ENCODE data around the gene PARP16. TPM values are rescaled to one million over a fixed set of nuclear protein-coding genes. Genes with fewer than 3 reads are reported as not detected.

The PARP16 gene
- total RNA-seq, 2 experiments from 2014 or later, result 17.9 to 20.1 TPM

GRCh38 chr15:65298731-65299130 is 12.0 kb upstream of the PARP16 start:
- DNase-seq (peak; percentile 21), ATAC-seq (no peak)
- intact Hi-C loops (cut with DNase I, micrococcal nuclease), result loop anchor here (5.0 to 10.0 kb wide), 3 partner anchors 266 to 1136 kb away; partner anchors contain the start of gene PPIB (in 1 of the 2)
- Mint-ChIP-seq H3K4me3 (peak overlapping the region; percentile 81), H3K4me1 (peaks cover 49% of the 10 kb centered on the region), H3K9me3 (ENCODE audit: low read depth) (no peaks in the 10 kb centered on the region), H3K27me3 (no peaks in the 10 kb centered on the region), H3K36me3 (ENCODE audit: low read depth) (no peaks in the 10 kb centered on the region), H3K27ac (peak overlapping the region; percentile 97)
- ChIA-PET POLR2A (interaction anchor here (1.7 to 2.3 kb wide), 2 partner anchors 12 to 114 kb away, joined by 11 to 33 read pairs; partner anchors contain the start of genes CLPX and PARP16), CTCF (interaction anchor here (1.1 to 2.7 kb wide), 4 partner anchors 13 to 404 kb away, joined by 6 to 20 read pairs (median 9); partner anchors contain the start of genes CLPX and PARP16)

- ATAC-seq, result no peak
- Mint-ChIP-seq H3K4me1 (peaks cover 22% of the 10 kb centered on the region), H3K27ac (no peak overlapping the region), H3K36me3 (ENCODE audit: low read depth) (no peaks in the 10 kb centered on the region), H3K4me3 (no peak overlapping the region), H3K9me3 (ENCODE audit: low read depth) (no peaks in the 10 kb centered on the region), H3K27me3 (no peaks in the 10 kb centered on the region)
- DNase-seq, result no peak
- ChIA-PET CTCF (no interaction called here), POLR2A (interaction anchor here (1.0 kb wide), 1 partner anchor 12 kb away, joined by 5 read pairs; the partner anchor contains the start of gene RNU5B-1)
- intact Hi-C loops (cut with DNase I, micrococcal nuclease), result loop anchor here in 1 of 2 experiments (10.0 kb wide), 1 partner anchor 558 kb away; no protein-coding TSS in a partner anchor
Measured at GRCh38 chr15:65292938-65293518, 6.3 kb upstream of the PARP16 start.

GRCh38 chr15:65290228-65290627 is 3.5 kb upstream of the PARP16 start:
- POLR2A ChIA-PET, result interaction anchor here (6.6 kb wide), 1 partner anchor 15 kb away, joined by 137 read pairs; the partner anchor contains the start of gene RNU5B-1
- Mint-ChIP-seq H3K27ac (no peak overlapping the region), H3K4me1 (peaks cover 18% of the 10 kb centered on the region), H3K9me3 (ENCODE audit: low read depth) (no peaks in the 10 kb centered on the region), H3K27me3 (no peaks in the 10 kb centered on the region), H3K36me3 (ENCODE audit: low read depth) (no peaks in the 10 kb centered on the region), H3K4me3 (no peak overlapping the region)
- ATAC-seq, result no peak
- CTCF ChIA-PET, result interaction anchor here (0.7 kb wide), 1 partner anchor 73 kb away, joined by 3 read pairs; no protein-coding TSS in a partner anchor
- intact Hi-C loops (cut with DNase I, micrococcal nuclease), result loop anchor here in 1 of 2 experiments (10.0 kb wide), 1 partner anchor 555 kb away; no protein-coding TSS in a partner anchor
- DNase-seq, result no peak

GRCh38 chr15:65289261-65289854 is 2.7 kb upstream of the PARP16 start:
- Mint-ChIP-seq H3K27ac (no peak overlapping the region), H3K9me3 (ENCODE audit: low read depth) (no peaks in the 10 kb centered on the region), H3K4me1 (peaks cover 17% of the 10 kb centered on the region), H3K4me3 (no peak overlapping the region), H3K27me3 (no peaks in the 10 kb centered on the region), H3K36me3 (ENCODE audit: low read depth) (no peaks in the 10 kb centered on the region)
- ChIA-PET CTCF (interaction anchor here (0.7 kb wide), 1 partner anchor 72 kb away, joined by 3 read pairs; no protein-coding TSS in a partner anchor), POLR2A (interaction anchor here (6.6 kb wide), 1 partner anchor 16 kb away, joined by 137 read pairs; the partner anchor contains the start of gene RNU5B-1)
- ATAC-seq, result no peak
- intact Hi-C loops (cut with DNase I, micrococcal nuclease), result no loop called here
- no peak for DNase-seq

- CTCF ChIA-PET, result interaction anchor here (0.8 to 3.7 kb wide), 7 partner anchors 10 to 176 kb away, joined by 3 to 20 read pairs (median 9); partner anchors contain the start of gene RNU5B-1
- DNase-seq, result no peak
- no peaks in the 10 kb centered on the region for H3K9me3 Mint-ChIP-seq (ENCODE audit: low read depth)
- H3K4me3 Mint-ChIP-seq, result peak overlapping the region; percentile 87
- no peak for ATAC-seq
- H3K27me3 Mint-ChIP-seq, result no peaks in the 10 kb centered on the region
- H3K4me1 Mint-ChIP-seq, result peaks cover 26% of the 10 kb centered on the region
- intact Hi-C loops (cut with DNase I, micrococcal nuclease), result loop anchor here (1.0 to 2.0 kb wide), 3 partner anchors 8 to 259 kb away; partner anchors contain the start of genes CLPX (in 1 of the 2) and MTFMT (in 1 of the 2)
- POLR2A ChIA-PET, result interaction anchor here (1.0 to 6.6 kb wide), 6 partner anchors 9 to 394 kb away, joined by 3 to 137 read pairs (median 14); partner anchors contain the start of genes CLPX and RNU5B-1
- peak overlapping the region; percentile 89 for H3K27ac Mint-ChIP-seq
- peaks cover 8% of the 10 kb centered on the region for H3K36me3 Mint-ChIP-seq (ENCODE audit: low read depth)
Measured at GRCh38 chr15:65287520-65287855, 805 bp upstream of the PARP16 start.

GRCh38 chr15:65286069-65286703 is 497 bp downstream of the PARP16 start:
- peak; percentile 52 for DNase-seq
- intact Hi-C loops (cut with DNase I, micrococcal nuclease), result loop anchor here (1.0 to 2.0 kb wide), 6 partner anchors 18 to 257 kb away; partner anchors contain the start of genes CLPX (in 2 of the 2), MTFMT (in 1 of the 2), PDCD7 (in 1 of the 2) and RNU5B-1 (in 1 of the 2)

GRCh38 chr15:65285291-65286068 is 1.2 kb downstream of the PARP16 start:
- Mint-ChIP-seq H3K27me3 (no peaks in the 10 kb centered on the region), H3K4me3 (peak overlapping the region; percentile 87), H3K4me1 (peaks cover 33% of the 10 kb centered on the region), H3K9me3 (ENCODE audit: low read depth) (no peaks in the 10 kb centered on the region), H3K36me3 (ENCODE audit: low read depth) (peaks cover 15% of the 10 kb centered on the region), H3K27ac (peak overlapping the region; percentile 85)
- ATAC-seq, result no peak
- CTCF ChIA-PET, result interaction anchor here (0.6 to 3.7 kb wide), 13 partner anchors 12 to 115 kb away, joined by 3 to 20 read pairs (median 4); partner anchors contain the start of genes CILP and RNU5B-1
- intact Hi-C loops (cut with DNase I, micrococcal nuclease), result loop anchor here (1.0 to 2.0 kb wide), 6 partner anchors 19 to 257 kb away; partner anchors contain the start of genes CLPX (in 2 of the 2), MTFMT (in 1 of the 2), PDCD7 (in 1 of the 2) and RNU5B-1 (in 1 of the 2)
- DNase-seq, result no peak
- POLR2A ChIA-PET, result interaction anchor here (0.5 to 6.6 kb wide), 8 partner anchors 10 to 656 kb away, joined by 4 to 137 read pairs (median 10); partner anchors contain the start of genes CLPX and RNU5B-1

More at GRCh38 chr15:65286069-65286703, 497 bp downstream of the PARP16 start:
- Mint-ChIP-seq H3K4me1 (peaks cover 33% of the 10 kb centered on the region), H3K27ac (peak overlapping the region; percentile 85), H3K27me3 (no peaks in the 10 kb centered on the region), H3K36me3 (ENCODE audit: low read depth) (peaks cover 15% of the 10 kb centered on the region), H3K9me3 (ENCODE audit: low read depth) (no peaks in the 10 kb centered on the region), H3K4me3 (peak overlapping the region; percentile 87)
- CTCF ChIA-PET, result interaction anchor here (0.6 to 3.7 kb wide), 14 partner anchors 9 to 196 kb away, joined by 3 to 20 read pairs (median 4); partner anchors contain the start of genes CILP, CLPX, PDCD7 and RNU5B-1
- ATAC-seq, result peak; percentile 11
- POLR2A ChIA-PET, result interaction anchor here (1.0 to 6.6 kb wide), 11 partner anchors 7 to 392 kb away, joined by 3 to 137 read pairs (median 7); partner anchors contain the start of genes CLPX and RNU5B-1

- H3K36me3 Mint-ChIP-seq (ENCODE audit: low read depth), result peaks cover 12% of the 10 kb centered on the region
- H3K27ac Mint-ChIP-seq, result no peak overlapping the region
- no peak overlapping the region for H3K4me3 Mint-ChIP-seq
- intact Hi-C loops (cut with DNase I, micrococcal nuclease), result no loop called here
- H3K9me3 Mint-ChIP-seq (ENCODE audit: low read depth), result no peaks in the 10 kb centered on the region
- ChIA-PET CTCF (interaction anchor here (0.9 kb wide), 1 partner anchor 41 kb away, joined by 3 read pairs; no protein-coding TSS in a partner anchor), POLR2A (interaction anchor here (1.2 to 1.6 kb wide), 2 partner anchors 8 to 26 kb away, joined by 3 to 4 read pairs; partner anchors contain the start of genes PARP16 and RNU5B-1)
- no peak for ATAC-seq
- no peaks in the 10 kb centered on the region for H3K27me3 Mint-ChIP-seq
- no peak for DNase-seq
- peaks cover 49% of the 10 kb centered on the region for H3K4me1 Mint-ChIP-seq
Measured at GRCh38 chr15:65278480-65278879, 8.2 kb downstream of the PARP16 start.

GRCh38 chr15:65277015-65277414 is 9.7 kb downstream of the PARP16 start:
- no peak for DNase-seq
- ATAC-seq, result no peak
- no peaks in the 10 kb centered on the region for H3K9me3 Mint-ChIP-seq (ENCODE audit: low read depth)
- H3K27me3 Mint-ChIP-seq, result no peaks in the 10 kb centered on the region
- POLR2A ChIA-PET, result no interaction called here
- peaks cover 40% of the 10 kb centered on the region for H3K4me1 Mint-ChIP-seq
- no peak overlapping the region for H3K4me3 Mint-ChIP-seq
- intact Hi-C loops (cut with DNase I, micrococcal nuclease), result no loop called here
- CTCF ChIA-PET, result interaction anchor here (0.7 kb wide), 1 partner anchor 76 kb away, joined by 4 read pairs; no protein-coding TSS in a partner anchor
- peaks cover 2% of the 10 kb centered on the region for H3K36me3 Mint-ChIP-seq (ENCODE audit: low read depth)
- H3K27ac Mint-ChIP-seq, result peak overlapping the region; percentile 1

- Mint-ChIP-seq H3K4me1 (peaks cover 37% of the 10 kb centered on the region), H3K4me3 (no peak overlapping the region), H3K27me3 (no peaks in the 10 kb centered on the region), H3K36me3 (ENCODE audit: low read depth) (no peaks in the 10 kb centered on the region), H3K27ac (peak overlapping the region; percentile 86), H3K9me3 (ENCODE audit: low read depth) (no peaks in the 10 kb centered on the region)
- intact Hi-C loops (cut with DNase I, micrococcal nuclease), result no loop called here
- ATAC-seq (peak; percentile 20), DNase-seq (no peak)
- CTCF ChIA-PET, result interaction anchor here (0.5 to 1.6 kb wide), 6 partner anchors 11 to 221 kb away, joined by 3 read pairs; partner anchors contain the start of gene PARP16
- POLR2A ChIA-PET, result interaction anchor here (1.0 to 1.3 kb wide), 2 partner anchors 10 to 29 kb away, joined by 4 read pairs; partner anchors contain the start of genes PARP16 and RNU5B-1
Measured at GRCh38 chr15:65275728-65276126, 11.0 kb downstream of the PARP16 start.

Data from activated CD4-positive, alpha-beta T cell treated with anti-CD3 and anti-CD28 coated beads for 36 hours (primary cell).